SU-DHL-6 (cell line): Measurements from ENCODE around the gene ZFYVE19.

Experiments
- H2AFZ ChIP-seq: fragments of 200-600 bp; sonication (generic); 2 replicates; pipeline ENCODE4 v1.6.1; 2014; ENCODE audit warnings: low read depth, mild to moderate bottlenecking, moderate library complexity, mixed read lengths, antibody characterized with exemption, low read length; ENCODE audit not compliant: severe bottlenecking
- H3F3A ChIP-seq: fragments of 200-600 bp; shearing (Covaris generic); 2 replicates; pipeline ENCODE4 v1.6.0; 2016; ENCODE audit warnings: antibody characterized with exemption, mild to moderate bottlenecking; ENCODE audit not compliant: insufficient read depth
- H3K27ac ChIP-seq: fragments of 200-600 bp; sonication (generic); 2 replicates; pipeline ENCODE4 v1.5.1; 2016; ENCODE audit warnings: low read depth, mild to moderate bottlenecking, low read length, moderate library complexity, mixed read lengths
- H3K27me3 ChIP-seq: fragments of 200-600 bp; sonication (generic), shearing (Covaris generic); 2 replicates; pipeline ENCODE4 v1.6.0; 2014; ENCODE audit warnings: mild to moderate bottlenecking, low read length
- H3K36me3 ChIP-seq: fragments of 200-600 bp; sonication (generic); 2 replicates; pipeline ENCODE4 v1.6.1; 2014; ENCODE audit warnings: mild to moderate bottlenecking, low read length, mixed read lengths
- H3K4me2 ChIP-seq: fragments of 300-600, 200-600 bp; shearing (Covaris generic), sonication (generic); 2 replicates; pipeline ENCODE4 v1.6.0; 2014; ENCODE audit warnings: low read length, low read depth, mild to moderate bottlenecking; ENCODE audit not compliant: poor library complexity, severe bottlenecking
- H3K4me3 ChIP-seq: fragments of 200-600 bp; sonication (generic); 2 replicates; pipeline ENCODE4 v1.5.1; 2014; ENCODE audit warnings: antibody characterized with exemption, low read length, mild to moderate bottlenecking, mixed read lengths; ENCODE audit not compliant: insufficient read depth, poor library complexity, severe bottlenecking
- H3K79me2 ChIP-seq: fragments of 200-600 bp; sonication (generic); 2 replicates; pipeline ENCODE4 v1.6.1; 2014; ENCODE audit warnings: mild to moderate bottlenecking, low read length, moderate library complexity; ENCODE audit not compliant: insufficient read depth
- H3K9ac ChIP-seq: fragments of 200-600 bp; sonication (generic); 2 replicates; pipeline ENCODE4 v1.7.0; 2014; ENCODE audit warnings: mild to moderate bottlenecking, low read length
- H3K9me2 ChIP-seq: fragments of 200-600 bp; sonication (generic); replicated peaks from 2 replicates; pipeline ENCODE4 v1.6.1; 2014; ENCODE audit warnings: low read length; ENCODE audit not compliant: insufficient read depth
- H3K9me3 ChIP-seq: fragments of 200-600 bp; sonication (generic); 2 replicates; pipeline ENCODE4 v1.6.1; 2014; ENCODE audit warnings: low read length, mixed read lengths; ENCODE audit not compliant: insufficient read depth
- H4K20me1 ChIP-seq: fragments of 200-600 bp; sonication (generic); 2 replicates; pipeline ENCODE4 v1.6.1; 2014; ENCODE audit warnings: low read depth, mild to moderate bottlenecking, antibody characterized with exemption, low read length, moderate library complexity, mixed read lengths
- CTCF ChIP-seq: fragments of 200-600 bp; sonication (generic); IDR thresholded peaks from one replicate; pipeline ENCODE4 v1.5.1; 2017; ENCODE audit warnings: antibody characterized with exemption, mild to moderate bottlenecking, low read length, moderate library complexity; ENCODE audit not compliant: insufficient read depth, poor library complexity, severe bottlenecking
- EZH2phosphoT487 ChIP-seq: fragments of 200-600 bp; sonication (generic), shearing (Covaris generic); conservative IDR thresholded peaks from 2 replicates; pipeline ENCODE4 v1.6.1; 2018; ENCODE audit warnings: mild to moderate bottlenecking, antibody characterized with exemption, low read length, moderate library complexity, mixed read lengths

ZFYVE19 gene

GRCh38 chr15:40796041-40796440 lies 10.8 kb upstream of the ZFYVE19 start:
- H3K9me3 ChIP-seq = no peaks in the 10 kb centered on the region
- no peak overlapping the region for H2AFZ ChIP-seq
- no peak overlapping the region for H3K4me2 ChIP-seq
- H3K27ac ChIP-seq = no peak overlapping the region
- no peaks in the 10 kb centered on the region for H3K36me3 ChIP-seq
- no peaks in the 10 kb centered on the region for H3K27me3 ChIP-seq
- peaks cover 71% of the 10 kb centered on the region for H3K79me2 ChIP-seq
- no peaks in the 10 kb centered on the region for H4K20me1 ChIP-seq
- H3K4me3 ChIP-seq = no peak overlapping the region
- TF ChIP-seq EZH2phosphoT487 = no peak
- no peak for TF ChIP-seq CTCF
- no peaks in the 10 kb centered on the region for H3F3A ChIP-seq
- H3K9ac ChIP-seq = no peak overlapping the region
- no peaks in the 10 kb centered on the region for H3K9me2 ChIP-seq

- Histone ChIP-seq H3K27ac (no peak overlapping the region), H3F3A (no peaks in the 10 kb centered on the region), H4K20me1 (no peaks in the 10 kb centered on the region), H3K4me2 (no peak overlapping the region), H3K79me2 (peaks cover 73% of the 10 kb centered on the region), H2AFZ (no peak overlapping the region), H3K9me3 (no peaks in the 10 kb centered on the region), H3K27me3 (no peaks in the 10 kb centered on the region), H3K9me2 (no peaks in the 10 kb centered on the region), H3K9ac (no peak overlapping the region), H3K4me3 (no peak overlapping the region), H3K36me3 (no peaks in the 10 kb centered on the region)
- TF ChIP-seq EZH2phosphoT487 (no peak), CTCF (no peak)
Measured at GRCh38 chr15:40796512-40796911, 10.4 kb upstream of the ZFYVE19 start.

GRCh38 chr15:40799523-40799922 lies 7.4 kb upstream of the ZFYVE19 start:
- no peaks in the 10 kb centered on the region for H3F3A ChIP-seq
- H3K27ac ChIP-seq = no peak overlapping the region
- no peaks in the 10 kb centered on the region for H4K20me1 ChIP-seq
- peaks cover 78% of the 10 kb centered on the region for H3K79me2 ChIP-seq
- no peak overlapping the region for H3K4me3 ChIP-seq
- no peaks in the 10 kb centered on the region for H3K9me3 ChIP-seq
- no peak overlapping the region for H3K4me2 ChIP-seq
- H2AFZ ChIP-seq = no peak overlapping the region
- H3K36me3 ChIP-seq = no peaks in the 10 kb centered on the region
- H3K27me3 ChIP-seq = no peaks in the 10 kb centered on the region
- no peaks in the 10 kb centered on the region for H3K9me2 ChIP-seq
- H3K9ac ChIP-seq = no peak overlapping the region
- TF ChIP-seq EZH2phosphoT487 (no peak), CTCF (no peak)

- Histone ChIP-seq H3K79me2 (peaks cover 68% of the 10 kb centered on the region), H3K4me2 (no peak overlapping the region), H3K9me3 (no peaks in the 10 kb centered on the region), H3K27me3 (no peaks in the 10 kb centered on the region), H3F3A (no peaks in the 10 kb centered on the region), H3K4me3 (no peak overlapping the region), H2AFZ (no peak overlapping the region), H3K36me3 (no peaks in the 10 kb centered on the region), H4K20me1 (no peaks in the 10 kb centered on the region), H3K27ac (no peak overlapping the region), H3K9me2 (no peaks in the 10 kb centered on the region), H3K9ac (no peak overlapping the region)
- TF ChIP-seq CTCF (no peak), EZH2phosphoT487 (no peak)
Measured at GRCh38 chr15:40803076-40803475, 3.8 kb upstream of the ZFYVE19 start.
